Measurements from ENCODE around the gene JMJD1C. TPM values are rescaled to one million over a fixed set of nuclear protein-coding genes. Genes with fewer than 3 reads are reported as not detected.

Gene JMJD1C
- total and polyA plus RNA-seq, 10 of the 15 experiments (the other 5 are each of a cell fraction or from before 2014, with no cell fraction given), result 31.2 to 83.3 (median 49.5) TPM

DNA sequence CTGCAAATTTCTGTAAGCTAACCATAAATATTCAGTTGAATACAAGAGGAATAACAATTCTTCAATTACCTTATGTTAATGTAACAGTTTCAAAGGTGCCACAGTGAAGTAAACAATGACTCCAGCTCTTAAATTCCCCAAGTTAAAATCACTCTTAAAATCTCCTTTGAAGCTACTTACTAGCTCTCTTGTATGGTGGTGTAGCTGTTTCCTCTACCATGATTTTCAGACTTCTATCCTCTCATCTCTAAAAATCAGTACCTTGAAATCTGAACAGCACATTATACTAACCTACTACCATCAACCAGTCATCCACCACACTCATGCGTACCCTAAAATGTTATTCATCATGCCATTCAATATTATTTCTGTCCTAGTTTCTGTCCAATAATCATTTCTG lies 29.6 kb downstream of the JMJD1C start (continued):
- TF ChIP-seq GATAD2B (conservative IDR thresholded peaks at IDR 0.05; ENCODE audit: low read depth) (no peak), BMI1 (IDR thresholded peaks at IDR 0.05; ENCODE audit: borderline replicate concordance) (no peak), ZBTB4 (CRISPR knock-in tag; IDR thresholded peaks at IDR 0.05) (no peak)

DNA sequence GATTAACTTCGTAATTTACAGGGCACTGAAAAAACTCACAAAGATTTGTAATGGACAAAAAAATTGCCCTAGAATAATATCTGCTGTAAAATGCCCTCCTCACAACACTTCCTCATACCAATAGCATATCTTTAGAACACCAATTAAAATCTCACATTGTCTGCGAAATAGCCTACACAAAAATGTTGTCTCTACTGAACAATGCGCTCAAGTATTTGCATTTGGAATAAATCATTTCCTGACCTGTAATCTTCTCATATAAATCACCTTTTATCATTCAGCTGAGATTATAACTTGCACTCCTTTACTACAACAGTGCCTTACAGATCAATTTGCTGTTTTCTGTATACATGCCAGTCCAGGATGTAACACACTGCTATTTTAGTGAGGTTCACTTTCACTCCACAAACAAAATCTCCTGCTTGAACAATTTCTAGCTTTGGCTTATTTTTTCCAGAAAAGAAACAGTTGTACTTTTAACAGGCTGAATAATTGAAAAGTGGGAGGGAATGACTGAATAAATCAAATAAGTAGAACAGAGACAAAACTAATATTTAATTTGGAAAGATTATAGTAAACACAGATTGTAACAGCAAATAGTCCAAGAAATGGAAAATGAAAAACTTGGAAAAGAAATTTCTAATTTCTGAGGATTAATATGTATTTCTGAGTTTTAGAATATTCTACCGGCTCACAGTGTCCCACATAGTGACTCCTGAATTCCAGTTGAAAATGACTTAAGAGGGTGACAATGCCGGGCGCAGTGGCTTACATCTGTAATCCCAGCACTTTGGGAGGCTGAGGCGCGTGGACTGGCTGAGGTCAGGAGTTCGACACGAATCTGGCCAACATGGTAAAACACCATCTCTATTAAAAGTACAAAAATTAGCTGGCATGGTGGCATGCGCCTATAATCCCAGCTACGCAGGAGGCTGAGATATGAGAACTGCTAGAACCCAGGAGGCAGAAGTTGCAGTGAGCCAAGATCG lies 30.6 kb downstream of the JMJD1C start:
- H3K79me2 ChIP-seq (ENCODE audit: control insufficient read depth, insufficient read depth, low read length), result peaks cover 21% of the 10 kb centered on the region
- no peak overlapping the region for H2AFZ ChIP-seq (ENCODE audit: control insufficient read depth, low read depth, low read length)
- POLR2A ChIA-PET, result no interaction called here
- FAIRE-seq (no peak), ATAC-seq (no peak), DNase-seq (ENCODE audit: low read depth, low spot score) (no peak)
- H4K20me1 ChIP-seq (ENCODE audit: control insufficient read depth, insufficient read depth), result no peaks in the 10 kb centered on the region
- H3K9me3 ChIP-seq (replicated peaks; ENCODE audit: control insufficient read depth, insufficient read depth, low read length), result no peaks in the 10 kb centered on the region; the same call in 2 of the 3 replicates
- intact Hi-C loops (cut with micrococcal nuclease; ENCODE audit: unreplicated experiment) (no loop called here), in situ Hi-C loops (cut with MboI) (no loop called here)
- SMC1A ChIA-PET (ENCODE audit: uncharacterized antibody, unreplicated experiment), result interaction anchor here (0.6 to 1.5 kb wide), 10 partner anchors 10 to 285 kb away, joined by 3 to 7 read pairs (median 3); no protein-coding TSS in a partner anchor
- H3K27me3 ChIP-seq (replicated peaks in 1 of 2; ENCODE audit: control insufficient read depth in 2 of 2, insufficient read depth in 2 of 2, low read length in 1 of 2), result no peaks in the 10 kb centered on the region
- BruUV-seq (replicated peaks), result no TSS peak
- no peak overlapping the region for H3K4me2 ChIP-seq (ENCODE audit: control insufficient read depth, insufficient read depth)
- H3K9ac ChIP-seq (ENCODE audit: control insufficient read depth, insufficient read depth, low read length), result no peak overlapping the region
- 97% methylated on average over 13 of the region's 13 CpGs for WGBS (ENCODE audit: insufficient coverage, insufficient replicate concordance, low lambda C conversion rate, missing lambda C conversion rate)
- RAD21 ChIA-PET (ENCODE audit: unreplicated experiment), result interaction anchor here (1.5 to 2.2 kb wide), 2 partner anchors 29 kb away, joined by 3 to 6 read pairs; no protein-coding TSS in a partner anchor
- no peaks in the 10 kb centered on the region; a peak in 1 of 4 replicates for H3K36me3 ChIP-seq (ENCODE audit: control insufficient read depth in 2 of 2, insufficient read depth in 2 of 2, low read length in 1 of 2)
- H3K27ac ChIP-seq (ENCODE audit: control insufficient read depth, insufficient read depth), result no peak overlapping the region
- no peaks in the 10 kb centered on the region for H3K4me1 ChIP-seq (ENCODE audit: control insufficient read depth, insufficient read depth, low read length)
- CTCF ChIA-PET, result interaction anchor here (0.5 to 1.5 kb wide), 2 partner anchors 163 to 268 kb away, joined by 3 read pairs; no protein-coding TSS in a partner anchor
- no peak overlapping the region for H3K4me3 ChIP-seq
- TF ChIP-seq CHD4 (IDR thresholded peaks at IDR 0.05), result no peak
- TF ChIP-seq SIN3A (IDR thresholded peaks at IDR 0.05; ENCODE audit: low read depth, low read length), result no peak
- no peak for TF ChIP-seq JUND (IDR thresholded peaks at IDR 0.05; ENCODE audit: low read depth, low read length)
- TF ChIP-seq RB1 (IDR thresholded peaks at IDR 0.05; ENCODE audit: borderline replicate concordance), result no peak
- TF ChIP-seq EP300 (IDR thresholded peaks at IDR 0.05; ENCODE audit: borderline replicate concordance in 1 of 2, control insufficient read depth in 1 of 2, low read depth in 2 of 2, low read length in 2 of 2), result no peak
- no peak for TF ChIP-seq PRDM15 (CRISPR knock-in tag; IDR thresholded peaks at IDR 0.05)
- no peak for TF ChIP-seq SRF (IDR thresholded peaks at IDR 0.05; ENCODE audit: low read depth in 2 of 2, low read length in 2 of 2)
- TF ChIP-seq MXI1 (IDR thresholded peaks at IDR 0.05; ENCODE audit: low read depth, low read length), result no peak
- no peak for TF ChIP-seq CREM (IDR thresholded peaks at IDR 0.05; ENCODE audit: low read depth)
- no peak for TF ChIP-seq SREBF1 (IDR thresholded peaks at IDR 0.05; ENCODE audit: low read length)
- no peak for TF ChIP-seq IKZF1 (conservative IDR thresholded peaks at IDR 0.05)
- no peak for TF ChIP-seq LARP7 (IDR thresholded peaks at IDR 0.05)

Data from GM12878 (cell line).